ENCODE measurements around the gene C2CD2L. TPM values are rescaled to one million over a fixed set of nuclear protein-coding genes. Genes with fewer than 3 reads are reported as not detected.

C2CD2L gene
- total RNA-seq, 2 experiments from 2014 or later, result 10.6 to 19.0 TPM

DNA sequence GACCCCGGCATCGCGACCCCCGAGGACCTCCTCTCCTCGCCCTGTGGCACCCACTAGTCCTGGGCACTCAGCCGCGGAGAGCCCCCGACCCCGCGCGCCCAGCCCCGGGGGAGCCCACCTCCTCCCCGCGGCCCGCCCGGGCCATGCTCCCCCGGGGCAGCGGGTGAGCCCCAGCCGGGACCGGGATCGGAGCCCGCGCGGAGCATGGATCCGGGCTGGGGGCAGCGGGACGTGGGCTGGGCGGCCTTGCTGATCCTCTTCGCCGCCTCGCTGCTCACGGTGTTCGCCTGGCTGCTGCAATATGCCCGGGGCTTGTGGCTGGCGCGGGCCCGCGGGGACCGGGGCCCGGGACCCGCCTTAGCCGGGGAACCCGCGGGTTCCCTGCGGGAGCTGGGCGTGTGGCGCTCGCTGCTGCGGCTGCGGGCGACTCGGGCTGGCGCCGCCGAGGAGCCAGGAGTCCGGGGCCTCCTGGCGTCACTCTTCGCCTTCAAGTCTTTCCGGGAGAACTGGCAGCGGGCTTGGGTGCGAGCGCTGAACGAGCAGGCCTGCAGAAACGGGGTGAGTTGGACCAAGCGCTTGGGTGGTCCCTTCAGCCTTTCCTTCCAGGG lies 498 bp downstream of the C2CD2L start:
- peak; percentile 45 for DNase-seq (ENCODE audit: low spot score)
- H4K20me1 ChIP-seq (ENCODE audit: insufficient read depth, low read length), result no peaks in the 10 kb centered on the region
- H3K4me1 ChIP-seq (ENCODE audit: insufficient read depth, low read length, poor library complexity, severe bottlenecking), result peaks cover 31% of the 10 kb centered on the region
- H3K9me3 ChIP-seq (ENCODE audit: low read length), result no peaks in the 10 kb centered on the region
- H3K4me2 ChIP-seq (ENCODE audit: low read length), result peak overlapping the region; percentile 99
- CTCF ChIA-PET (ENCODE audit: unreplicated experiment), result interaction anchor here (1.0 kb wide), 1 partner anchor 76 kb away, joined by 3 read pairs; no protein-coding TSS in a partner anchor
- peaks cover 6% of the 10 kb centered on the region; the same call in 1 of the 2 replicates for H3K79me2 ChIP-seq (ENCODE audit: insufficient read depth, low read depth, low read length)
- H3K36me3 ChIP-seq (ENCODE audit: insufficient read depth, low read length), result peaks cover 7% of the 10 kb centered on the region; the same call in 1 of the 2 replicates
- peak overlapping the region; percentile 41 for H3K27ac ChIP-seq (ENCODE audit: low read depth, low read length, poor library complexity, severe bottlenecking)
- no peaks in the 10 kb centered on the region for H3K9me2 ChIP-seq (ENCODE audit: insufficient read depth, low read length)
- TF ChIP-seq, protein P1, sequence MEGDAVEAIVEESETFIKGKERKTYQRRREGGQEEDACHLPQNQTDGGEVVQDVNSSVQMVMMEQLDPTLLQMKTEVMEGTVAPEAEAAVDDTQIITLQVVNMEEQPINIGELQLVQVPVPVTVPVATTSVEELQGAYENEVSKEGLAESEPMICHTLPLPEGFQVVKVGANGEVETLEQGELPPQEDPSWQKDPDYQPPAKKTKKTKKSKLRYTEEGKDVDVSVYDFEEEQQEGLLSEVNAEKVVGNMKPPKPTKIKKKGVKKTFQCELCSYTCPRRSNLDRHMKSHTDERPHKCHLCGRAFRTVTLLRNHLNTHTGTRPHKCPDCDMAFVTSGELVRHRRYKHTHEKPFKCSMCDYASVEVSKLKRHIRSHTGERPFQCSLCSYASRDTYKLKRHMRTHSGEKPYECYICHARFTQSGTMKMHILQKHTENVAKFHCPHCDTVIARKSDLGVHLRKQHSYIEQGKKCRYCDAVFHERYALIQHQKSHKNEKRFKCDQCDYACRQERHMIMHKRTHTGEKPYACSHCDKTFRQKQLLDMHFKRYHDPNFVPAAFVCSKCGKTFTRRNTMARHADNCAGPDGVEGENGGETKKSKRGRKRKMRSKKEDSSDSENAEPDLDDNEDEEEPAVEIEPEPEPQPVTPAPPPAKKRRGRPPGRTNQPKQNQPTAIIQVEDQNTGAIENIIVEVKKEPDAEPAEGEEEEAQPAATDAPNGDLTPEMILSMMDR (conservative IDR thresholded peaks at IDR 0.05; ENCODE audit: low read length), result no peak
- TF ChIP-seq EZH2phosphoT487 (IDR thresholded peaks at IDR 0.05; ENCODE audit: borderline replicate concordance, low read depth, low read length), result no peak
- intact Hi-C loops (cut with micrococcal nuclease; ENCODE audit: unreplicated experiment), result loop anchor here (1.0 kb wide), 1 partner anchor 14 kb away; the partner anchor contains the start of gene HINFP
- no TSS peak for BruUV-seq (replicated peaks)
- H2AFZ ChIP-seq (ENCODE audit: low read length), result peak overlapping the region; percentile 11
- POLR2A ChIA-PET, result interaction anchor here (0.6 to 4.0 kb wide), 11 partner anchors 8 to 254 kb away, joined by 3 to 41 read pairs (median 3); partner anchors contain the start of genes HINFP and HMBS
- H3K4me3 ChIP-seq (ENCODE audit: low read depth, low read length, poor library complexity, severe bottlenecking), result peak overlapping the region; percentile 93

DNA sequence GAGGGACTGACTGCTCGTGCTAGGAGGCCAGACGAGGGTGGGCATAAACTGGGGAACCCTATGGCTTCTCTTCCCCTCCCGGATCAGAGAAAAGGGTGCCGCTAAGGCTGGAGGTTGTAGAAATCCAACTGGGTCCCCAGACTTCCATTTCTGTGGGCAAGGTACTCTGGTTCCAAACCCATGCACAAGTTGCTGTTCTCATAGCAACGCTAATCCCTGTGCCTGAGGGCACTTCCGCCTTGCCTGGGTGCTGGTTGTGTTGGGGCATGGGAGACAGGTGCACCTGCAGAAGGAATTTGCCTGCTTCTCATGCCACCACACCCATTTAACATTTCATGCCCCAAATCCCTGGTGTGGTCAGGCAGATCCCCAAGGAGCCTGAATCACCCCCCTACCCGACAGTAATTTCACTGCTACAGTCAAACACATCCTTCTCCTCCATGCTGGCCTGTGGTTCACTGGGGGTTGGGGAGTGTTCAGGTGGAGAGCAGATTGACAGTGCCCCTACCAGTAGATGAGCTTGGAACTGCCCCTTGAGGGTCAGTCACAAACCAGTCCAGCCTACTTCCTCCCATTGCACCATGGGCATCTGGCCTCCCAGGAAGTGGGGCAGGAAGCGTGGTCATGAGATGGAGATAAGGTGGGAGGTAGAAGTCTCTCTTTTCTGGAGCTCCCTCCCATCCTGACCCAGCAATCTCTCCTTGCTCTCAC lies 1.2 kb downstream of the C2CD2L start:
- CTCF ChIA-PET (ENCODE audit: unreplicated experiment), result interaction anchor here (1.4 kb wide), 1 partner anchor 13 kb away, joined by 7 read pairs; the partner anchor contains the start of gene HINFP
- DNase-seq (ENCODE audit: low spot score), result peak; percentile 71

More for the DNA sequence above, 1.2 kb downstream of the C2CD2L start:
- H3K4me2 ChIP-seq (ENCODE audit: low read length), result peak overlapping the region; percentile 99
- TF ChIP-seq, protein P1 (conservative IDR thresholded peaks at IDR 0.05; ENCODE audit: low read length), result no peak
- TF ChIP-seq EZH2phosphoT487 (IDR thresholded peaks at IDR 0.05; ENCODE audit: borderline replicate concordance, low read depth, low read length), result no peak
- no TSS peak for BruUV-seq (replicated peaks)
- POLR2A ChIA-PET, result interaction anchor here (0.5 to 4.0 kb wide), 6 partner anchors 10 to 1100 kb away, joined by 3 to 41 read pairs (median 6); partner anchors contain the start of genes HINFP and VPS11
- peaks cover 26% of the 10 kb centered on the region for H3K4me1 ChIP-seq (ENCODE audit: insufficient read depth, low read length, poor library complexity, severe bottlenecking)
- H3K27ac ChIP-seq (ENCODE audit: low read depth, low read length, poor library complexity, severe bottlenecking), result peak overlapping the region; percentile 41
- intact Hi-C loops (cut with micrococcal nuclease; ENCODE audit: unreplicated experiment), result loop anchor here (1.0 kb wide), 1 partner anchor 13 kb away; the partner anchor contains the start of gene HINFP
- H2AFZ ChIP-seq (ENCODE audit: low read length), result peak overlapping the region; percentile 11; the same call in 1 of the 2 replicates
- H3K4me3 ChIP-seq (ENCODE audit: low read depth, low read length, poor library complexity, severe bottlenecking), result peak overlapping the region; percentile 93
- H3K9me3 ChIP-seq (ENCODE audit: low read length), result no peaks in the 10 kb centered on the region
- H3K36me3 ChIP-seq (ENCODE audit: insufficient read depth, low read length), result peaks cover 7% of the 10 kb centered on the region; the same call in 1 of the 2 replicates
- peaks cover 6% of the 10 kb centered on the region; the same call in 1 of the 2 replicates for H3K79me2 ChIP-seq (ENCODE audit: insufficient read depth, low read depth, low read length)
- no peaks in the 10 kb centered on the region for H3K9me2 ChIP-seq (ENCODE audit: insufficient read depth, low read length)
- no peaks in the 10 kb centered on the region for H4K20me1 ChIP-seq (ENCODE audit: insufficient read depth, low read length)
